Inflammatory macrophage treated with lipopolysaccharide for 1 hour (primary cell): Measurements from ENCODE around the gene HMOX2.

ENCODE experiments used
- DNase-seq, 2 donors: peaks; one replicate each; pipeline ENCODE4 v3.0.0-alpha.2; 2020 to 2022

Gene HMOX2

DNA sequence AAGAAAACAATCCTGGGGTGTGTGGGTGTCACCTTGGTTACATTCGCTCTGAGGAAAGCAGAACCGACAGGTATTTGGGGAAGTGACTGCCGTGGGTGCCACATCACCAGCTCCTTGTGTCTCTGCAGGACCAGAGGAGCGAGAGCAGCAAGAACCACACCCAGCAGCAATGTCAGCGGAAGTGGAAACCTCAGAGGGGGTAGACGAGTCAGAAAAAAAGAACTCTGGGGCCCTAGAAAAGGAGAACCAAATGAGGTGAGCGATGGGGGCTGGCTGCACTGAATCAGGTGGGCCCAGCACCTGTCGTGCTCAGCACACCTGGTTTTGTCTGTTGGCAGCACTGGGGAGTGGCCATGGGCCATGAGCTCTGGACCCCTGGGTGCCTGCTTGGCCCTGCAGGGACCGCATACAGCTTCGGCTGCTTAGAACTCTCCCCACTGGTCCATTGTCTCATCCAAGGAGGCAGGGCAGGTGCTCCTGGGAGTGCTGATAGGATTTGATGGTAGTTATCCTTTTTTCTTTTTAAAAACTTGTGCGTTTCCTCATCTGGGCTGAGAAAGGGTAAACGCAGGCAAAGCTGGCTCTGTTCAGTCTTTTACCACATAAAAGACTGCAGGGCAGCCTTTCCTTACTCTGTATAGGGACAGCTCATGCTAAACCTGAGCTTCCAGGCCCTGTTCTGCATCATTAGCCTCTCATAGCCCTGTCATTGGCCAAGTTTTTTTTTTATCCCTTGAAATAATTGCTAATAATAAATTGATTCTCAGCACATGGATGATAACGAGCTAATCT, 29.4 kb downstream of the HMOX2 start:
- DNase-seq: peak; percentile 39 to 55

DNA sequence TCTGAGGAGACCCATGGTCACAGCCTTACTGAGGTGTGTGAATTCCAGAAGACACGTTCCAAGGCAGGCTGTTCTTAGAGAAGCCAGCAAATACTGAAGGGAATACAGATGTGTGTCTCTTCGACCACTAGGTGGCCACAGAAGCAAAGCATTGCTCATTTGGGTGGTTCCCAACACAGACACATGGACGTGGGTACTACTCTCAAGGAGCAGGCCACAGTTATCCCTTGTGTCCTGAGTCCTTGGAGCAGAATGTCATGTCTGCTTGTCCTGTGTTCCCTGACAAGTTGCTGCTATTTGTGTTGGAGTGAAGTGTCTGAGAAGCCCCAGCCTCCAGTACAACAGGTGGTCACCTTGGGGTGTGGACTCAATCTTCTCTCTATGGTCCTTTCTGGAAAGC, 30.3 kb downstream of the HMOX2 start:
- DNase-seq: peak; percentile 72 to 81

DNA sequence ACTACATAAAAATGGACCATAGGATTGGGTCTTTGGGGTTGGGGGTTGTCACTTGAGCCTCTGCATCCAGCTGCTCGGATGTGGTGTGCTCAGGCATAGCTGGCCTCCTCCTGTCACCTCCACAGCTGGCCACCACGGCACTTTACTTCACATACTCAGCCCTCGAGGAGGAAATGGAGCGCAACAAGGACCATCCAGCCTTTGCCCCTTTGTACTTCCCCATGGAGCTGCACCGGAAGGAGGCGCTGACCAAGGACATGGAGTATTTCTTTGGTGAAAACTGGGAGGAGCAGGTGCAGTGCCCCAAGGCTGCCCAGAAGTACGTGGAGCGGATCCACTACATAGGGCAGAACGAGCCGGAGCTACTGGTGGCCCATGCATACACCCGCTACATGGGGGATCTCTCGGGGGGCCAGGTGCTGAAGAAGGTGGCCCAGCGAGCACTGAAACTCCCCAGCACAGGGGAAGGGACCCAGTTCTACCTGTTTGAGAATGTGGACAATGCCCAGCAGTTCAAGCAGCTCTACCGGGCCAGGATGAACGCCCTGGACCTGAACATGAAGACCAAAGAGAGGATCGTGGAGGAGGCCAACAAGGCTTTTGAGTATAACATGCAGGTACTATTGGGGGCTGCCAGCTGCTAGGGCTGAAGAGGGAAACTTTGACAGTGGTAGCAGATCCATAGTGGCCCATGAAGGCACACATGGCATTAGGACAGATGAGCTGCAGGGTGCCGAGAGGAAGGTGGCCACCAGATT, 31.6 kb downstream of the HMOX2 start:
- no peak for DNase-seq

DNA sequence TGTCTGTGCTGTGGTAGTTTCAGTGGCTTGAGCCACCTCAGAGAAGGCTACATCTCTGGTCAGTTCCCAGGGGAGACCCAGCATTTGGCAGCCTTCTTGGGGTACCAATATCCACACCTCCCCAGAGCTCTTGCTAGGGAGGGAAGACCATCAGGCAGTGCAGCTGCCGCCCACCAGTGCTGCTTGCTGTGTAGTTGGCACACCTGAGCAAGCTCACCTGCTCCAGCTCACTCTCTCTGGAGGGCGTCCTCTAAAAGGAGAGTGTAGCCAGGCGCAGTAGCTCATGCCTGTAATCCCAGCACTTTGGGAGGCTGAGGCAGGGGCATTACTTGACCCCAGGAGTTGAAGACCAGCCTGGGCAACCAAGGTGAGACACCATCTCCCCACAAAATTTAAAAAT, 32.6 kb downstream of the HMOX2 start:
- DNase-seq: no peak

DNA sequence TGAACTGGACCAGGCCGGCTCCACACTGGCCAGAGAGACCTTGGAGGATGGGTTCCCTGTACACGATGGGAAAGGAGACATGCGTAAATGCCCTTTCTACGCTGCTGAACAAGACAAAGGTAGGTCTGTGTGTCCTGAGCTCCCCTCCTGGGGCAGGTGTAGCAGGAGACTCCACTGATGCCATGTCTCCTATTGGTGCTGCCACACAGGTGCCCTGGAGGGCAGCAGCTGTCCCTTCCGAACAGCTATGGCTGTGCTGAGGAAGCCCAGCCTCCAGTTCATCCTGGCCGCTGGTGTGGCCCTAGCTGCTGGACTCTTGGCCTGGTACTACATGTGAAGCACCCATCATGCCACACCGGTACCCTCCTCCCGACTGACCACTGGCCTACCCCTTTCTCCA, 33.2 kb downstream of the HMOX2 start:
- no peak for DNase-seq

DNA sequence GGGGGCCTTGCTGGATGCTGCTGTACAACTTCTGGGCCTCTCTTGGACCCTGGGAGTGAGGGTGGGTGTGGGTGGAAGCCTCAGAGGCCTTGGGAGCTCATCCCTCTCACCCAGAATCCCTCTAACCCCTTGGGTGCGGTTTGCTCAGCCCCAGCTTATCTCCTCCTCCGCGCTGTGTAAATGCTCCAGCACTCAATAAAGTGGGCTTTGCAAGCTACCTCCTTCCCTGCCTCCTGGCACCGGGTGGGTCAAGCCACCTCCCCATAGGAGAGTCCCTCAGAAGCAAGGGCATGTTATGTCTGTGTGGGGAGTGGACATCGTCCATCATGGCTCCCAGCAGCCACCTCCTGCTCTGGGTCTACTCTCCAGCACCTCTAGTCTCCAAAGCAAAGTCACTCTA, 33.9 kb downstream of the HMOX2 start:
- DNase-seq: no peak

DNA sequence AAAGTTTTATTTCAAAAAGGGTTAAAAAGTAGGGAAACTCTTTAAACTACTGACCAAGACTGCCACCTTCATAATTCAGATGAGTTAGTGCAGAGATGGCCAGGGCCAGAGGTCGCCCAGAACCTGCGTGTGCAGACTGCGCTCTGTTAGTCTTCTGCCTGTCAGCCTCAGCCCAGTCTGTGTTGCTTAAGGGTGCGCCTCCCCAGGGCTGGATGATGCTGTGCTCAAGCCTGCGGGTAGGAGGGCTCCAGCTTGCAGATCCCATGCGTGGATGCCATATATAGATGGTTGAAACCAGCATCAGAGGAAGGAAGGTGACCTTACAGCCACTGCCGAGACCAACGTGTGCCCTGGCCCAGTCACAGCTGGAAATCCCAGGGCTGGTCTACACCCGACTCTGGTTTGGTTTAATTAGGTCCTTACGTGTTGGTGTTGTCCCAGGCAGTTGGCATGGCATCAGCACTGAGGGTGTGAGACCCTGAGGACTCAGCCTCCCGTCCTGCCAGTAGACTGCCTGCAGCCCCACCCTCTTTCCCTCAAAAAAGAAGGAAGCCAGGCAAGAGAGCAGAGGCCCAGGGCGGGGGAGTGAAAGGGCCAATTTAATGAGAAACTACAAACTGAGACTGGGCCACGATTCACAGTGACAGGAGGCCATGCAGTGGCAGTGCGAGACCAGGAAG, 34.7 kb downstream of the HMOX2 start:
- DNase-seq: peak; percentile 32 to 34

DNA sequence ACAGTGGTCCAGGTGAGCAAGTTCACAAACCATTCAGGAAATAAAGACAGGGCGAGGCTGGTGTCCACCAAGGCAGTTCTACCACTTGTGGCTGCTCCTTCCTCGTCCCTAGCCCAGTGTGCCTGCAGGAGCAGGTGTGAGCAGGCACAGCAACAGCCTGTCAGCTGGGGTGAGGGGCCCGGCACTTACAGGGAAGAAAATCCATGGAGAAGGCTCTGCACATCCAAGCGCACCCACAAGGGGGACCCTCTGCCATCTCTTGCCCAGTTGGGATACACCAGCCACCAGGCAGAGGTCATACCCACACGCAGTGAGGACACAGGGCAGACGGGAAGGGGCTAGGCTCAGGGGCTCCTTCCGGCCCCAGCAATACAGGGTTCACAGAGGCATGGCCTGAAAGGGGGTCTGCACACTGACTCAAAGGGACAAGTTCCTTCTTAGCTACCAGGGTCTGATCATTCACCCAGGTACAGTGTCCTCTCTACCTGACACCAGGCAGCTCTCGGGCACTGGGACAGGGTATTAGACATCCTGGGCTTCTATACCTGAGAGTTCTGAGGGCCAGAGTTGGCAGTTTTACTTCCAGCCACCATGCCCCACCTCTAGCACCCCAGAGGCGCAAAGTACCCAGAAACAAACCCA, 35.4 kb downstream of the HMOX2 start:
- DNase-seq: peak in 1 of 2 donors; percentile 14

DNA sequence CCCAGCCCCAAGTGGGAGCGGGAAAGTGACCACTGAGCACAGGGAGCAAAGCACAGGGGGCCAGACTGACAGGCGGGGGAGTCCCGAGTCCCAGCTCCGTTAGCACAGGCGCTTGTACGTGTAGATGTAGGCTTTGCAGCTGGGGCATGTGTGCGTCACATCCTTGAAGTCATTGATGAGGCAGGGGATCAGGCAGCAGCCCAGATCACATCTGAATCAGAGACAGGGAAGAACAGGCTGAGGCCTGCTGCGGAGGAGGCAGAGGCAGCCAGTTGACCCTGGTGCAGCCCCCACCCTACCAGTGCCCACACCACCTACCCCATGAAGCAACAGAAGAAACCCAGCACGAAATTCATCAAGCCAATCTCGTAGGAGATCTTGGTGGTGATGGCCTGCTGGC, 36.3 kb downstream of the HMOX2 start:
- no peak for DNase-seq

DNA sequence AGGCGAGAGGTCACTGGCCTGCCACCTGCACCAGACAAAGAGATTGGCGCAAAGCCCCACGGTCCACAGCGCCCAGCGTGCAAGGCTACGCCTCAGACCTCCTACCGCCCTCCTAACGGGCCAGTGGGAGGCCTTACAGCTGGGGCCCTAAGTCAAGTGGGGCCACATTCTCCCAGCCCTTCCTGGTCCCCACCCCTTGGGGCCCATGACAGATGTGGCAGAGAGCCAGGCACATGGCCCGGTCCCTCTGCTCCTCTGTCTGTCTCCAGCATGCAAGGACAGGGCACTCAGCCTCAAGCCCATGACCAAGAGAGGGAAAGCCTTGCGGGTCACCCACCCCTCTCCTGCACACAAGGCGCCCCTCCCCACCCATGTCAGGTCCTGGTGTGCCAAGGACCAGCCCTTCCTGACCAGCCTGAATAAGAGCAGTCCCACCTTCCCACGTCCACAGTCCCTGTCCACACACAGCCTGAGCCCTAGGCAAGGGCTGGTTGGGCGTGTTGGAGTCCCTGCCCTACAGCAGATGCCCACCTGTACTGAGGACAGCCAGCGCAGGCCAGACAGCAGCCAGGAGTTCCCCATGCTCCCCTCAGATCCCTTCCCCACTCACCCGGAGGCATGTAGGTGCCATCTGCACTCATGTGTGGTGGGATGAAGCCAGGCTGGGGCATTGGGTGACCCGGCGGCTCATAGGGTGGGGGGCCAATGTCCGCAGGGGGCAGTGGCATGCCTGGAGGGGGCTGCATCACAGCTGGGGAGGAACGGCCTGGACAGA, 37.1 kb downstream of the HMOX2 start:
- no peak for DNase-seq

DNA sequence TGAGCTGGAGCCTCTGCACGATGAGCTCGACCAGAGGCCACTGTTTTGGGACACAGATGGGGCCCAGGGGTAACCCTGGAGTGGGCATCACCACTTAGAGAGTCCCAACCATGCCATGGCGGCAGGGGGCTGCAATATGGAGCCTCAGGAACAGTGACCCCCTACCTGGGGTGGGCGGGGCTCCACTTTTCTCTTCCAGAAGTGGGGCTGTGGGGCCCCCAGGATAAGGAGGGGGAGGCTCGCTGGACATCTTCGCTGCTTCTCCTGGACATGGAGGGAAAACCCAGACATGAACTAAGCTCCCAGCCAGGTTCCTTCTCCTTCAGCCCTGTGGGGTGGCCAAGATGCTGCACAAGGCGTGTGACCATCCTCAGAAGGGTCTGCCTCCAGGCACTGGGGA, 37.7 kb downstream of the HMOX2 start:
- no peak for DNase-seq

DNA sequence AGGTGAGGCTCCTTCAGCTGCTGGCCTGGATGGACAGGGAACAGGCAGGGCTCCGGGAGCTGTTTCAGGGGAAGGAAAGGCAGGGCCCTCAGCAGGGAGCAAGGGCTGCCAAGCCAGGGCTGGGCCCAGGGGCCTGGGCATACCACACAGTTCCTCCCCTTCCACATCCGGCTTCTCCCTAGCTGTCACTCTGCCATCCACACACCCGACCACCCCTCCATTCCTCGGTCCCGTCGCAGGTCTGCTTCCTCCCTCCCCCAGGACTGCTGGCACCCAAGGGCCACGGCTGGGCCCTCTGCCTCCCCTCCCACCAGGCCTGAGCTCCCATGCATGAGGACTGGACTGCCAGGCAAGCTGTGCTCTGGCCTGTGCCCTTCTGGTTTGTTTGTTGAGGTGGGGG, 38.4 kb downstream of the HMOX2 start:
- no peak for DNase-seq

DNA sequence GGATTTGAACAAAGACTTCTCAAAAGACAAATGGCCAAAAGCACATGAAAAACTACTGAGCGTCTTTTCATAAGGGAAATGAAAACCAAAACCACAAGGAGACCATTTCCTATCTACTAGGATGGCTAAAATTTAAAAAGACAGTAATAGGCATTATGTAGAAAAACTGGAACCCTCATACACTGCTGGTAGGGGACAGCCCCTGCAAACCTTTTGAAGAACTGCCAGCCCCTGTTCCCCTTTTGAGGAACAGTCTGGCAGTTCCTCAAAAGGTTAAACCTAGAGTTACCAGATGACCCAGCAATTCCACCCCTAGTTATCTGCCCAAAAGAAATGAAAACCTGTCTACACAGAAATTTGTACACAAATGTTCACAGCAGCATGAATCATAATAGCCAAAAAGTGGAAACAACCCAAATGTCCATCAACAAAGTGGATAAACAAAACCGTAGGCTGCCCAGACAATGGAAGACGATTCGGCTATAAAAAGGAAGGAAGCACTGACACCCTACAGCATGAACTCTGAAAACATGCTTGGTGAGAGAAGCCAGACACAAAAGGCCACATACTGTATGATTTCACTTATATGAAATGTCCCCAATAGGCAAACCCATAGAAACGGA, 39.5 kb downstream of the HMOX2 start:
- DNase-seq: peak; percentile 83 to 85

DNA sequence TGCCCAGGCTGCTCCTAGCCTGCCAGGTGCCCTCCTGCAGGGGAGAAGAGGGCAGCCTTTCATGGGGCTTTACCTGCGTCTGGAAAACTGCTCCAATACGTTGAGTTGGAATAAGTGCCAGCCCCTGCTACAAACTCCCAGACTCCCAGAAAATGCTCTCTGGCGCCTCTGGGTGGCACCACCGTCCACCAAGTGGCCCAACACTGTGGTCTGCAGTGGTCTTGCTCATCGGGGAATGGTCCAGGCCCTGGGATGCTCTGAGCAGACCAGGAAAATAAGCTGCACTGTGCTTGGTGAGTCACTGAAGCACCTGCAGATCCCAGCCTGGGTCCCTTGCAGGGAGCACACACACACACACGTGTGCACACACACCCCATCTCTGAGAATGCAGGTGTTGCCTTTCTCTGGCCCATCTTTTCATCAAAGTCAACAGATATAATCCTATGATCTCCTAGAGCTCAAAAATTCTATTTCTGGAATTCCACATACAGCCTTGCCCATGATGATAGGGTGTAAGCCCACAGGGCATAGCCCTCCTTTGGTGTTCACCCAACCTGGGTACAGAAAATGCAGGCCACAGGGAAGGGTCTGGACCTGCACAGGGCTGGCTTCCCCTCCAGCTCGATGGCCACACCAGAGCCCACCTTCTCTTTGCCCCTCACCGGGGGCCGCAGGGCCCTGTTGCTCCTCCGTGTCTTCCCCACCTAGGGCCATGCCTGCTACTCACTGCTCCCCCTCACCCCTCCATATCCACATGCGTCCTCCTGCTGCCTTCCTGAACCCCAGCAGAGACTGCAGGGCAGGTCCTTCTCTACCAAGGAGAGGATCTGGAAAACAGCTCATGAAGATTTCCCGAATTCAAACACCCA, 41.8 kb downstream of the HMOX2 start:
- DNase-seq: no peak

DNA sequence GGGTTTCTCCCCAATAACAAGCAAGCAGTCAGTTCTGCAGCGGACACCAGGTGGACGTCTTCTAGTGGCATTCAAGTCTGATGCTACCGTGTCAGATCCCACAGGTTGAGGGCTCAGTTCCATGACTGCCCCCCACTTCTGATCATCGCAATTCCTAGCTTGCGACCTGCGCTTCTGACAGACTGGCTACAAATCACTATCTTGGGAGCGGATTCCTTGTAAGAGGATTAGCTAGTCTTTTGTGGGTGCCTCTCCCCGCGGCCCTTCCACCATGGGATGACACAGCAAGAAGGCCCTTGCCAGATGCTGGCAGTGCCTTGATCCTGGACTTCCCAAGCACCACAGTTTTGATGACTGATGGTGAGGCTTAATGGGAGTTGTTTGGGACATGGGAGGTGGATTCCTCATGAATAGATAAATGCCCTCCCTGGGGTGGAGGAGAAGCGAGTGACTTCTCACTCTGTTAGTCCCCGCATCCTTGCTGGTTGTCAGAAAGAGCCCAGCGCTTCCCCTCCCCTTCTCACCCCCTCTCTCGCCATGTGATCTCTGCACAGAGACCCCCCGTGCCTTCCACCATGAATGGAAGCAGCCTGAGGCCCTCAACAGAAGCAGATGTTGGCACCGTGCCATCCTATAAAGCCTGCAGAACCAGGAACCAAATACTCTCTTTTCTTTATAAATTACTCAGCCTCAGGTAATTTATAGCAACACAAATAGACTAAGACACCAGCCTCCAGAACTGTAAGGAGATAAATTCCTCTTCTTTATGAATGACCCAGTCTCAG, 43.3 kb downstream of the HMOX2 start:
- DNase-seq: no peak

DNA sequence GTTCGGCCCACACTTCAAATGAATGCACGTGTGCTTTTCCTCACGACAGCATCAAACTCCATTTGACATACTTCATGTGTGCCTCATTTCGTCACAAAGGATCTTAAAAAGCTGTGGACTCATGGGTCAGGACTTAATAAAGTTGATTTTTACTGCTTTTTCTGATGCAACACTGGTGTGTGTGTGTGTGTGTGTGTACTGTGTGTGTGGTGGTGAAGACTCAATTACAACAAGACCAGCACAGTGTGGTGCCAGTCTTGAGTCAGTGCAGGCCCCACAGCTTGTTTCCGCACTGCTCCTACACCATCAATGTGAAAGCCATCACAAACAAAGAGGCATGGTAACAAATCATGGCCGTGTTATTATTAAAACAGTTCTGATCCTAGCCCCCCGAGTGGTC, 44.7 kb downstream of the HMOX2 start:
- no peak for DNase-seq

DNA sequence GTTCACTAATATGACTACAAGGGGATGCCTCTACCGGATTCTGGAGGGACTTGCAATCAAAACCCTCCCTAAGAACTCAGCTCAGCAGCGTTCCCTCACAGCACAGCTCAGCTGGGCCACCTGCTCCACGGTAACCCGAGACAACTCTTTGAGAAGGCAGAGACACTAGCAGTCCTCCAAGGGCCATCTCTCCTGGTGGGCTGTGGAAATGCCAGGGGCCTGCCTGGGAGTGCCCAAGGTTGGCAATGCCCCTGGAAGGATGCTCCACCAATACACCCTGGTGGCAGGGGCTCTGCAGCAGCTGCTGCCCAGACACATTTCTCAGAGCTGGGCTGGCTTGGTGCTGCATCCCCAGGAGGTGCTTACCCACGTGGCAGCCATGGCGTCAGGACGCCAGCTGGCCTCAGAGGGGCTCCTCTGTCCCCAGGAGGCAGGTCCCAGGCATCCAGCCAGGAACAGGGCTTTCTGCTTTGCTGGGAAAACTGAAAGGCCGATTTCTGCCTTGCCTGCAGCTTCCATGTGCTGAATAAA, 45.9 kb downstream of the HMOX2 start:
- DNase-seq: no peak

DNA sequence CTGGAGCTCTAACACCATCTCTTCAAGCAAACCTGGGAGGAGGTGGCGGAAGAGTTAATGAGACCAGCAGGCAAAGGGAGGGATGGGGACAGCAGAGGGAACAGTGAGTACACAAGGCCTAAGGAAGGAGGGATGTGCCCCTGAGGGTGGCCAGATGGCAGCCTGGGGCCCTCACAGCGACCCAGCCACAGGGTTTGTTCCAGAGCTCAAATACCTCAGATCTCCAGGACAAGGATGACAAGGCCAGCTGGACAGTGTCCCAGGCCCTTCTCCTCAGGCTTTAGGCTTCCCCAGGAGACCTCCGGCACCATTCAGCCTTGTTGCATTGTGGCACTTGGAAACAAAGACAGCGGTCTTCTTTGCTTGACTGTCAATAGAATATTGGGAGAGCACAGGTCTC, 47.5 kb downstream of the HMOX2 start:
- DNase-seq: no peak

DNA sequence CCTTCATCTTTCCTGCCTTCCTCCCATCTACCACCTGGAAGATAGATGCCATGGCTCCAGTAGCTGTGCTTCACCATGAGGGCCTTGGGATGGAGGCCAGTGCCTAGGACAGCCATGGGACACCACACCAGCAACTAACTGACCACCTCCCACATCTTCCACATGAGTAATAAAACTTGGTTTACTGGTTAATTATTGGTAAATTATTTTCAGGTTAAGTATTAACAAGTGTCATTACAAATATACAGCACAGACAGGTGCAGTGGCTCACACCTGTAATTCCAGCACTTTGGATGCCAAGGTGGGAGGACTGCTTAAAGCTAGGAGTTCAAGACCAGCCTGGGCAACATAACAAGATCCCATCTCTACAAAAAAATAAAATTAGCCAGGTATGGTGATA, 48.4 kb downstream of the HMOX2 start:
- DNase-seq: no peak

DNA sequence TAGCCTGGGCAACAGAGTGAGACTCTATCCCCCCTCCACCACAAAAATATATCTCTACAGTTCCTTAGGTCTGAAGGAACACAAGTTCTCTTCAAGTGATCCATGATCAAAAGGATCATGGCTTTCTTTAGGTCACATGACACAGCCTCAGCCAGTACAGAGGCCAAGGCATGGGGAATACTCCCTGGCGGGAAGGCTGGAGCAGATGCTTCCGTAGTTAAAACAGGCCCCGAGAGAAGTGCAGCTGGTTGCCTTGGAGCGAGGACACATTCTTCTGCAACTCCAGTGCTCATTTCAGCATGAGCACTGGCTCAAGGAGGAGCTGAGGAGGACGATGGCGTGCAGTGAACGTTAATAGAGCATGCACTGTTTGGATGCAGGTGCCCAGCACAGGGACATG, 48.9 kb downstream of the HMOX2 start:
- DNase-seq: no peak
